HCT116 (cell line): ENCODE results near the gene BABAM2. TPM values are rescaled to one million over a fixed set of nuclear protein-coding genes. Genes with fewer than 3 reads are reported as not detected.

Experiments used
- ATAC-seq: fragments of 200-7000 bp; cut with Tn5 transposase; 2 replicates; pipeline ENCODE4 v1.9.1; 2020; ENCODE audit warnings: mild to moderate bottlenecking, moderate library complexity
- BruUV-seq: library from RNA; stranded (reverse); fragments of 400-500 nt; replicated peaks from 2 replicates; lab custom pipeline; 2021; lab: Mats Ljungman, UMichigan
- CTCF ChIA-PET: fragments of 300-600 bp; sonication (Branson Sonifier 250); formaldehyde crosslinking; loops from one replicate; lab custom pipeline; 2021; ENCODE audit warnings: antibody characterized with exemption; lab: Charles Lee
- POLR2A ChIA-PET: fragments of 300-600, 350-600 bp; sonication (Branson Sonifier 250); formaldehyde crosslinking; loops from one replicate; lab custom pipeline; 2021; ENCODE audit warnings: antibody characterized with exemption; lab: Charles Lee
- RAD21 ChIA-PET, 2 experiments: fragments of 300-600 bp; sonication (Branson Sonifier 250); formaldehyde crosslinking; loops; one replicate each; lab custom pipeline; 2023; ENCODE audit warnings: low total read pairs in 2 of 2; ENCODE audit not compliant: uncharacterized antibody in 2 of 2, unreplicated experiment in 2 of 2, low non-redundant PET in 1 of 2; lab: Charles Lee
- DNase-seq: peaks from one replicate; pipeline ENCODE4 v3.0.0-alpha.2; 2010; ENCODE audit warnings: low read depth, low spot score
- H2AFZ ChIP-seq: fragments of 200-600 bp; shearing (Covaris generic), sonication (generic); 2 replicates; pipeline ENCODE4 v1.6.1; 2017; ENCODE audit warnings: low read depth, mixed run types, mixed read lengths, antibody characterized with exemption, low read length; ENCODE audit not compliant: poor library complexity, severe bottlenecking
- H3K27ac ChIP-seq: 2 replicates; pipeline ENCODE4 v1.5.1; 2012; ENCODE audit warnings: low read depth, low read length
- H3K27me3 ChIP-seq: fragments of 200-600 bp; sonication (generic); 2 replicates; pipeline ENCODE4 v1.6.1; 2016; ENCODE audit warnings: mixed run types, low read length, mixed read lengths; ENCODE audit not compliant: insufficient read depth
- H3K36me3 ChIP-seq, 2 experiments: fragments of 200-500 bp in 1 of 2; fragments of 200-600 bp in 1 of 2; sonication (Bioruptor generic) in 1 of 2; sonication (generic) in 1 of 2; 2 replicates each; pipeline versions ENCODE4 v1.5.1 to v1.6.1; 2014 to 2016; ENCODE audit warnings: low read length in 2 of 2, inconsistent platforms in 1 of 2, mixed read lengths in 1 of 2, mixed run types in 1 of 2; ENCODE audit not compliant: insufficient read depth in 2 of 2, control insufficient read depth in 1 of 2
- H3K4me1 ChIP-seq, 2 experiments: fragments of 200-600 bp in 1 of 2; sonication (generic) in 1 of 2; 2 replicates each; pipeline versions ENCODE4 v1.5.1 to v1.6.1; 2012 to 2017; ENCODE audit warnings: low read length in 2 of 2, inconsistent platforms in 1 of 2, mild to moderate bottlenecking in 1 of 2, mixed read lengths in 1 of 2, mixed run types in 1 of 2, moderate library complexity in 1 of 2; ENCODE audit not compliant: insufficient read depth in 2 of 2, control insufficient read depth in 1 of 2
- H3K4me2 ChIP-seq: fragments of 200-600 bp; sonication (generic); 2 replicates; pipeline ENCODE4 v1.6.1; 2017; ENCODE audit warnings: mixed run types, low read length, mixed read lengths
- H3K4me3 ChIP-seq, 2 experiments: fragments of 200-600 bp in 1 of 2; sonication (generic) in 1 of 2; replicated peaks in 1 of 2; 2 replicates each; pipeline ENCODE4 v1.5.1; 2011 to 2016; ENCODE audit warnings: low read length in 2 of 2, control low read depth in 1 of 2, low read depth in 1 of 2, mild to moderate bottlenecking in 1 of 2, mixed read lengths in 1 of 2, mixed run types in 1 of 2
- H3K79me2 ChIP-seq: fragments of 200-600 bp; sonication (generic); 2 replicates; pipeline ENCODE4 v1.6.1; 2017; ENCODE audit warnings: mild to moderate bottlenecking, mixed run types, low read length, moderate library complexity, mixed read lengths; ENCODE audit not compliant: insufficient read depth
- H3K9ac ChIP-seq: fragments of 200-600 bp; sonication (generic); 2 replicates; pipeline ENCODE4 v1.6.1; 2016; ENCODE audit warnings: low read length, mixed read lengths
- H3K9me2 ChIP-seq: fragments of 200-600 bp; sonication (generic), shearing (Covaris generic); 2 replicates; pipeline ENCODE4 v1.6.1; 2017; ENCODE audit warnings: mixed run types, mild to moderate bottlenecking, moderate library complexity; ENCODE audit not compliant: insufficient read depth
- H3K9me3 ChIP-seq, 2 experiments: fragments of 200-500 bp in 1 of 2; fragments of 200-600 bp in 1 of 2; sonication (Bioruptor generic) in 1 of 2; sonication (generic) in 1 of 2; 2 replicates each; pipeline ENCODE4 v1.6.1; 2014 to 2017; ENCODE audit warnings: low read length in 2 of 2, mixed read lengths in 2 of 2, inconsistent platforms in 1 of 2, low read depth in 1 of 2, mild to moderate bottlenecking in 1 of 2, mixed run types in 1 of 2, moderate library complexity in 1 of 2; ENCODE audit not compliant: control insufficient read depth in 1 of 2, insufficient read depth in 1 of 2
- H4K20me1 ChIP-seq: fragments of 200-600 bp; sonication (generic), shearing (Covaris generic); 2 replicates; pipeline ENCODE4 v1.6.1; 2017; ENCODE audit warnings: mixed run types, mild to moderate bottlenecking, moderate library complexity; ENCODE audit not compliant: insufficient read depth
- ATF3 ChIP-seq: IDR thresholded peaks from 2 replicates; pipeline ENCODE4 v1.6.1; 2012
- CBX3 ChIP-seq: IDR thresholded peaks from 2 replicates; pipeline ENCODE4 v1.6.1; 2012; ENCODE audit warnings: low read depth
- CEBPB ChIP-seq: IDR thresholded peaks from 2 replicates; pipeline ENCODE4 v1.6.1; 2012; ENCODE audit warnings: low read depth
- CTCF ChIP-seq, 3 experiments: fragments of 200-600 bp in 1 of 3; sonication (generic) in 1 of 3; IDR thresholded peaks in 2 of 3; conservative IDR thresholded peaks in 1 of 3; 2 replicates each; pipeline ENCODE4 v1.5.1; 2012 to 2017; ENCODE audit warnings: low read depth in 2 of 3, low read length in 2 of 3, antibody characterized with exemption in 1 of 3, borderline replicate concordance in 1 of 3, control low read depth in 1 of 3, mild to moderate bottlenecking in 1 of 3, mixed read lengths in 1 of 3, mixed run types in 1 of 3, moderate library complexity in 1 of 3; ENCODE audit not compliant: insufficient read depth in 1 of 3
- EGR1 ChIP-seq: IDR thresholded peaks from 2 replicates; pipeline ENCODE4 v1.6.1; 2012; ENCODE audit warnings: low read depth
- ELF1 ChIP-seq: IDR thresholded peaks from 2 replicates; pipeline ENCODE4 v1.6.1; 2012; ENCODE audit warnings: low read depth, borderline replicate concordance
- FOSL1 ChIP-seq: IDR thresholded peaks from 2 replicates; pipeline ENCODE4 v1.6.1; 2012; ENCODE audit warnings: low read depth
- POLR2AphosphoS5 ChIP-seq: IDR thresholded peaks from 2 replicates; pipeline ENCODE4 v1.6.1; 2011; ENCODE audit warnings: mild to moderate bottlenecking, low read depth, low read length, moderate library complexity
- SRF ChIP-seq: IDR thresholded peaks from 2 replicates; pipeline ENCODE4 v1.6.1; 2012; ENCODE audit warnings: low read depth
- TCF7L2 ChIP-seq: IDR thresholded peaks from 2 replicates; pipeline ENCODE4 v1.7.0; 2011; ENCODE audit warnings: borderline replicate concordance, inconsistent platforms; ENCODE audit not compliant: insufficient read depth, insufficient read length; ENCODE audit errors: extremely low read depth
- YY1 ChIP-seq: IDR thresholded peaks from 2 replicates; pipeline ENCODE4 v1.6.1; 2011; ENCODE audit warnings: low read length, low read depth, moderate library complexity, mild to moderate bottlenecking; ENCODE audit not compliant: insufficient replicate concordance; ENCODE audit errors: extremely low read depth
- ZFX ChIP-seq: fragments of 450-650 bp; IDR thresholded peaks from 2 replicates; pipeline ENCODE4 v1.6.1; 2017
- ZNF274 ChIP-seq: fragments of 200-500 bp; sonication (Bioruptor generic); IDR thresholded peaks from 2 replicates; pipeline ENCODE4 v1.6.1; 2014; ENCODE audit warnings: mild to moderate bottlenecking, low read depth, low read length, inconsistent platforms
- intact Hi-C: fragments of 100-400 bp; cut with micrococcal nuclease; formaldehyde crosslinking; loops from 2 replicates; pipeline ENCODE4 v1.10.0; 2022
- total RNA-seq: library from RNA; stranded (reverse); gene quantifications from one replicate; pipeline ENCODE4 v1.2.1, GENCODE V29; 2021; ENCODE audit not compliant: unreplicated experiment
- TF ChIP-seq, protein P1 (sequence below): IDR thresholded peaks from 2 replicates; pipeline ENCODE4 v1.6.1; 2011; ENCODE audit warnings: mild to moderate bottlenecking, low read length, moderate library complexity; ENCODE audit not compliant: insufficient replicate concordance; ENCODE audit errors: extremely low read depth

BABAM2 gene
- total RNA-seq, 1 experiment from 2014 or later = 23.8 TPM

DNA sequence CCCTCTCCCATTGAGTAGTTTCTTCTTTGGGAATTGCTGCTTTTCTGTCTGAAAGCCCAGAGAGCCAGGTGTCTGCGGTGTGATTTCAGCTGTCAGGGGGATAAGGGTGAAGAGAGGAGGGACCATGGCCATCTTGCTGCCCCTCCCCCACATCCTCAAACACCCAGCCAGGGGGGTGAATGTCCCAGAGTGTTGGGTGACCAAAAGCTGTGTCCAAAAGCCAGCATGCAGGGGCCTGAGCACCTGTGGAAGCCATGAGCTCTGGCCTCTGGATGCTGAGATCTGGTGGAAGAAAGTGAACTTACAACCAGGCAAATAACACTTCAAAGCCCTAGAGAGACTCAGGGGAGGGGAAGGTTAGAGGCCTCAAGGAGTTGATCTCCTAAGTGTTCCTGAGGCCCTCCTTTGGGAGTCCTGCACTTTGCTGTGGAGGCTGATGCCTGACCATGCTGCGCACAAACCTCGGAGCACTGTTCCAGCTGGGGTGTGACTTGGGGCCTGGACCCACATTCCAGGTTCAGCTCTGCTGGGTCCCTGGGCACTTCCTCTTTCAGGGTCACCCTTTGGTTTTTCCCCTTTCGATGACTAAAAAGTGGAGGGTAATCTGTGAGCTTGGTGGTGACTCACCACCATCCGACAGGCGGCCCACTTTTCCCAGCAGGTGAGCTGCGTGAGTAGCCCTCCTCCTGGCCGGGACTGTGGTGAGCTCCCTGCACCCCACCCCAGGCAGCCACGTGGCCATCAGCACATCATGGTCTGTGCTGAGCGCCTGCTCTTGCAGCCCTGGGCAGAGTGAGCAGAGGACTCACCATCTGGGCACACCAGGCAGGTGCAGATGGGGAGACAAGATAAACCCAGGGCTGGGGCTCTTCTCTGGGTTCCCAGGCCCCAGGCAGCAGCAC lies 435.3 kb downstream of the BABAM2 start (continued):
- TF ChIP-seq, protein P1, sequence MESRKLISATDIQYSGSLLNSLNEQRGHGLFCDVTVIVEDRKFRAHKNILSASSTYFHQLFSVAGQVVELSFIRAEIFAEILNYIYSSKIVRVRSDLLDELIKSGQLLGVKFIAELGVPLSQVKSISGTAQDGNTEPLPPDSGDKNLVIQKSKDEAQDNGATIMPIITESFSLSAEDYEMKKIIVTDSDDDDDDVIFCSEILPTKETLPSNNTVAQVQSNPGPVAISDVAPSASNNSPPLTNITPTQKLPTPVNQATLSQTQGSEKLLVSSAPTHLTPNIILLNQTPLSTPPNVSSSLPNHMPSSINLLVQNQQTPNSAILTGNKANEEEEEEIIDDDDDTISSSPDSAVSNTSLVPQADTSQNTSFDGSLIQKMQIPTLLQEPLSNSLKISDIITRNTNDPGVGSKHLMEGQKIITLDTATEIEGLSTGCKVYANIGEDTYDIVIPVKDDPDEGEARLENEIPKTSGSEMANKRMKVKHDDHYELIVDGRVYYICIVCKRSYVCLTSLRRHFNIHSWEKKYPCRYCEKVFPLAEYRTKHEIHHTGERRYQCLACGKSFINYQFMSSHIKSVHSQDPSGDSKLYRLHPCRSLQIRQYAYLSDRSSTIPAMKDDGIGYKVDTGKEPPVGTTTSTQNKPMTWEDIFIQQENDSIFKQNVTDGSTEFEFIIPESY = no peak
- TF ChIP-seq CEBPB (no peak), POLR2AphosphoS5 (peak; percentile 31; the same call in 1 of the 2 replicates), CBX3 (peak; percentile 87), EGR1 (no peak), CTCF (IDR thresholded peaks at IDR 0.05 in 2 of 3, conservative IDR thresholded peaks at IDR 0.05 in 1 of 3; ENCODE audit: borderline replicate concordance in 1 of 3, insufficient read depth in 1 of 3, low read depth in 2 of 3, low read length in 2 of 3) (no peak), ZFX (no peak), ELF1 (no peak)

DNA sequence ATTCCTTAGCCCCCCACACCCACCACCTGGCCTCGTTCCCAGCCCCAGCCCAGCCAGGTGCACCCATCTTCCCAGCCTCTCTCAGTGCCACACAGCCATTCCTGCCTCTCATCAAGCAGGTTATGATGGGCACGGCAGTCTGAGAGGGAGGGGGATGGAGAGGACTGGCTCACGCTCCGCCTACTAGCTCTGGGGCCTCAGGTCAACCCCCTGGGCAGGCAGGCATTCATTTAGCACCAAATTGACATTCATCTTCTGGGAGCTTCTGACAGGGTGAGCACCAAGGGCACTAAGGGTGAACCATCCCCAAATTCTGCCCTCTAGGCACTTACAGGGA lies 435.9 kb downstream of the BABAM2 start:
- POLR2A ChIA-PET = no interaction called here
- no TSS peak for BruUV-seq
- TF ChIP-seq YY1 (no peak), SRF (no peak), FOSL1 (no peak), ATF3 (no peak), TCF7L2 (no peak), ELF1 (no peak), EGR1 (no peak), ZNF274 (no peak)
- TF ChIP-seq, protein P1 = no peak

More for the DNA sequence above, 435.9 kb downstream of the BABAM2 start:
- CTCF ChIA-PET = no interaction called here
- Histone ChIP-seq H3K79me2 (no peaks in the 10 kb centered on the region), H3K9me2 (no peaks in the 10 kb centered on the region), H3K9me3 (no peaks in the 10 kb centered on the region), H3K27ac (peak overlapping the region; percentile 73), H4K20me1 (no peaks in the 10 kb centered on the region), H3K27me3 (no peaks in the 10 kb centered on the region), H3K9ac (peak overlapping the region; percentile 51), H3K4me1 (peaks cover 29 to 44% of the 10 kb centered on the region in 2 experiments), H3K36me3 (no peaks in the 10 kb centered on the region), H3K4me2 (peak overlapping the region; percentile 74), H3K4me3 (no peak overlapping the region; a peak in 1 of 4 replicates), H2AFZ (no peak overlapping the region)
- RAD21 ChIA-PET = interaction anchor here in 1 of 2 experiments (0.8 kb wide), 1 partner anchor 36 kb away, joined by 3 read pairs; no protein-coding TSS in a partner anchor
- ATAC-seq (peak; percentile 58), DNase-seq (no peak)
- intact Hi-C loops = no loop called here
